ENCODE measurements around the gene PIP4K2A. TPM values are rescaled to one million over a fixed set of nuclear protein-coding genes. Genes with fewer than 3 reads are reported as not detected.

PIP4K2A gene
- total and polyA plus RNA-seq, 2 experiments from 2014 or later, result 39.9 to 40.1 TPM

GRCh38 chr10:22723343-22723779 lies 9.0 kb upstream of the PIP4K2A start:
- Histone ChIP-seq H3K27me3 (ENCODE audit: insufficient read depth) (no peaks in the 10 kb centered on the region), H3K27ac (ENCODE audit: low read depth) (no peak overlapping the region), H3F3A (replicated peaks; ENCODE audit: low read depth) (no peaks in the 10 kb centered on the region), H3K4me3 (no peak overlapping the region), H3K79me2 (replicated peaks; ENCODE audit: insufficient read depth) (no peaks in the 10 kb centered on the region), H3K4me2 (no peak overlapping the region), H2AFZ (peak overlapping the region; percentile 96), H4K20me1 (replicated peaks; ENCODE audit: insufficient read depth) (no peaks in the 10 kb centered on the region), H3K4me1 (ENCODE audit: insufficient read depth) (no peaks in the 10 kb centered on the region; the same call in 1 of the 2 replicates), H3K9me2 (ENCODE audit: insufficient read depth) (no peaks in the 10 kb centered on the region), H3K36me3 (ENCODE audit: insufficient read depth) (no peaks in the 10 kb centered on the region)
- TF ChIP-seq CREB1 (CRISPR knock-in tag; IDR thresholded peaks at IDR 0.05; ENCODE audit: low read depth) (no peak), POLR2AphosphoS5 (IDR thresholded peaks at IDR 0.05; ENCODE audit: low read depth) (no peak), ZNF114 (CRISPR knock-in tag; IDR thresholded peaks at IDR 0.05) (no peak), EZH2 (IDR thresholded peaks at IDR 0.05; ENCODE audit: low read depth, unreplicated experiment) (no peak), EZH2phosphoT487 (IDR thresholded peaks at IDR 0.05; ENCODE audit: unreplicated experiment) (no peak), NANOG (IDR thresholded peaks at IDR 0.05; ENCODE audit: borderline replicate concordance) (no peak), ZNF331 (CRISPR knock-in tag; IDR thresholded peaks at IDR 0.05; ENCODE audit: low read depth) (no peak), REST (IDR thresholded peaks at IDR 0.05; ENCODE audit: unreplicated experiment) (no peak)
- TF ChIP-seq, protein P1, sequence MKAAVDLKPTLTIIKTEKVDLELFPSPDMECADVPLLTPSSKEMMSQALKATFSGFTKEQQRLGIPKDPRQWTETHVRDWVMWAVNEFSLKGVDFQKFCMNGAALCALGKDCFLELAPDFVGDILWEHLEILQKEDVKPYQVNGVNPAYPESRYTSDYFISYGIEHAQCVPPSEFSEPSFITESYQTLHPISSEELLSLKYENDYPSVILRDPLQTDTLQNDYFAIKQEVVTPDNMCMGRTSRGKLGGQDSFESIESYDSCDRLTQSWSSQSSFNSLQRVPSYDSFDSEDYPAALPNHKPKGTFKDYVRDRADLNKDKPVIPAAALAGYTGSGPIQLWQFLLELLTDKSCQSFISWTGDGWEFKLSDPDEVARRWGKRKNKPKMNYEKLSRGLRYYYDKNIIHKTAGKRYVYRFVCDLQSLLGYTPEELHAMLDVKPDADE (IDR thresholded peaks at IDR 0.05), result no peak
- TF ChIP-seq, protein P2, sequence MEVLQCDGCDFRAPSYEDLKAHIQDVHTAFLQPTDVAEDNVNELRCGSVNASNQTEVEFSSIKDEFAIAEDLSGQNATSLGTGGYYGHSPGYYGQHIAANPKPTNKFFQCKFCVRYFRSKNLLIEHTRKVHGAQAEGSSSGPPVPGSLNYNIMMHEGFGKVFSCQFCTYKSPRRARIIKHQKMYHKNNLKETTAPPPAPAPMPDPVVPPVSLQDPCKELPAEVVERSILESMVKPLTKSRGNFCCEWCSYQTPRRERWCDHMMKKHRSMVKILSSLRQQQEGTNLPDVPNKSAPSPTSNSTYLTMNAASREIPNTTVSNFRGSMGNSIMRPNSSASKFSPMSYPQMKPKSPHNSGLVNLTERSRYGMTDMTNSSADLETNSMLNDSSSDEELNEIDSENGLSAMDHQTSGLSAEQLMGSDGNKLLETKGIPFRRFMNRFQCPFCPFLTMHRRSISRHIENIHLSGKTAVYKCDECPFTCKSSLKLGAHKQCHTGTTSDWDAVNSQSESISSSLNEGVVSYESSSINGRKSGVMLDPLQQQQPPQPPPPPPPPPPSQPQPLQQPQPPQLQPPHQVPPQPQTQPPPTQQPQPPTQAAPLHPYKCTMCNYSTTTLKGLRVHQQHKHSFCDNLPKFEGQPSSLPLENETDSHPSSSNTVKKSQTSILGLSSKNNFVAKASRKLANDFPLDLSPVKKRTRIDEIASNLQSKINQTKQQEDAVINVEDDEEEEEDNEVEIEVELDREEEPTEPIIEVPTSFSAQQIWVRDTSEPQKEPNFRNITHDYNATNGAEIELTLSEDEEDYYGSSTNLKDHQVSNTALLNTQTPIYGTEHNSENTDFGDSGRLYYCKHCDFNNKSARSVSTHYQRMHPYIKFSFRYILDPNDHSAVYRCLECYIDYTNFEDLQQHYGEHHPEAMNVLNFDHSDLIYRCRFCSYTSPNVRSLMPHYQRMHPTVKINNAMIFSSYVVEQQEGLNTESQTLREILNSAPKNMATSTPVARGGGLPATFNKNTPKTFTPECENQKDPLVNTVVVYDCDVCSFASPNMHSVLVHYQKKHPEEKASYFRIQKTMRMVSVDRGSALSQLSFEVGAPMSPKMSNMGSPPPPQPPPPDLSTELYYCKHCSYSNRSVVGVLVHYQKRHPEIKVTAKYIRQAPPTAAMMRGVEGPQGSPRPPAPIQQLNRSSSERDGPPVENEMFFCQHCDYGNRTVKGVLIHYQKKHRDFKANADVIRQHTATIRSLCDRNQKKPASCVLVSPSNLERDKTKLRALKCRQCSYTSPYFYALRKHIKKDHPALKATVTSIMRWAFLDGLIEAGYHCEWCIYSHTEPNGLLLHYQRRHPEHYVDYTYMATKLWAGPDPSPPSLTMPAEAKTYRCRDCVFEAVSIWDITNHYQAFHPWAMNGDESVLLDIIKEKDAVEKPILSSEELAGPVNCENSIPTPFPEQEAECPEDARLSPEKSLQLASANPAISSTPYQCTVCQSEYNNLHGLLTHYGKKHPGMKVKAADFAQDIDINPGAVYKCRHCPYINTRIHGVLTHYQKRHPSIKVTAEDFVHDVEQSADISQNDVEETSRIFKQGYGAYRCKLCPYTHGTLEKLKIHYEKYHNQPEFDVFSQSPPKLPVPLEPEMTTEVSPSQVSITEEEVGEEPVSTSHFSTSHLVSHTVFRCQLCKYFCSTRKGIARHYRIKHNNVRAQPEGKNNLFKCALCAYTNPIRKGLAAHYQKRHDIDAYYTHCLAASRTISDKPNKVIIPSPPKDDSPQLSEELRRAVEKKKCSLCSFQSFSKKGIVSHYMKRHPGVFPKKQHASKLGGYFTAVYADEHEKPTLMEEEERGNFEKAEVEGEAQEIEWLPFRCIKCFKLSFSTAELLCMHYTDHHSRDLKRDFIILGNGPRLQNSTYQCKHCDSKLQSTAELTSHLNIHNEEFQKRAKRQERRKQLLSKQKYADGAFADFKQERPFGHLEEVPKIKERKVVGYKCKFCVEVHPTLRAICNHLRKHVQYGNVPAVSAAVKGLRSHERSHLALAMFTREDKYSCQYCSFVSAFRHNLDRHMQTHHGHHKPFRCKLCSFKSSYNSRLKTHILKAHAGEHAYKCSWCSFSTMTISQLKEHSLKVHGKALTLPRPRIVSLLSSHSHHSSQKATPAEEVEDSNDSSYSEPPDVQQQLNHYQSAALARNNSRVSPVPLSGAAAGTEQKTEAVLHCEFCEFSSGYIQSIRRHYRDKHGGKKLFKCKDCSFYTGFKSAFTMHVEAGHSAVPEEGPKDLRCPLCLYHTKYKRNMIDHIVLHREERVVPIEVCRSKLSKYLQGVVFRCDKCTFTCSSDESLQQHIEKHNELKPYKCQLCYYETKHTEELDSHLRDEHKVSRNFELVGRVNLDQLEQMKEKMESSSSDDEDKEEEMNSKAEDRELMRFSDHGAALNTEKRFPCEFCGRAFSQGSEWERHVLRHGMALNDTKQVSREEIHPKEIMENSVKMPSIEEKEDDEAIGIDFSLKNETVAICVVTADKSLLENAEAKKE (CRISPR knock-in tag; IDR thresholded peaks at IDR 0.05), result no peak
- Mint-ChIP-seq H3K27ac (no peak overlapping the region), H3K9me3 (no peaks in the 10 kb centered on the region), H3K4me3 (no peak overlapping the region), H3K27me3 (ENCODE audit: insufficient read depth, low read depth, poor library complexity) (peaks cover 5% of the 10 kb centered on the region), H3K36me3 (ENCODE audit: low read depth) (no peaks in the 10 kb centered on the region), H3K4me1 (peaks cover 9% of the 10 kb centered on the region)
- ATAC-seq (no peak), DNase-seq (ENCODE audit: low spot score) (no peak)
